Sigmoid colon (tissue), 4 donors: ENCODE data around the gene MAP3K12.

Experiments
- EP300 ChIP-seq, 4 donors: sonication (generic); formaldehyde crosslinking; IDR thresholded peaks; one replicate each; pipeline ENCODE4 v1.6.1; 2017; ENCODE audit warnings: antibody characterized with exemption in 4 of 4
- POLR2A ChIP-seq, 2 donors: fragments of 450-650 bp; IDR thresholded peaks; one replicate each; pipeline ENCODE4 v1.6.1; 2016; ENCODE audit warnings: antibody characterized with exemption in 2 of 2, mild to moderate bottlenecking in 2 of 2, moderate library complexity in 2 of 2
- TF ChIP-seq, protein P1 (sequence below), 4 experiments: fragments of 450-650 bp in 3 of 4; fragments of 200-600 bp in 1 of 4; IDR thresholded peaks; one replicate each; pipeline ENCODE4 v1.5.1; 2016 to 2019; ENCODE audit warnings: antibody characterized with exemption in 4 of 4, mild to moderate bottlenecking in 3 of 4, moderate library complexity in 2 of 4

DNA sequence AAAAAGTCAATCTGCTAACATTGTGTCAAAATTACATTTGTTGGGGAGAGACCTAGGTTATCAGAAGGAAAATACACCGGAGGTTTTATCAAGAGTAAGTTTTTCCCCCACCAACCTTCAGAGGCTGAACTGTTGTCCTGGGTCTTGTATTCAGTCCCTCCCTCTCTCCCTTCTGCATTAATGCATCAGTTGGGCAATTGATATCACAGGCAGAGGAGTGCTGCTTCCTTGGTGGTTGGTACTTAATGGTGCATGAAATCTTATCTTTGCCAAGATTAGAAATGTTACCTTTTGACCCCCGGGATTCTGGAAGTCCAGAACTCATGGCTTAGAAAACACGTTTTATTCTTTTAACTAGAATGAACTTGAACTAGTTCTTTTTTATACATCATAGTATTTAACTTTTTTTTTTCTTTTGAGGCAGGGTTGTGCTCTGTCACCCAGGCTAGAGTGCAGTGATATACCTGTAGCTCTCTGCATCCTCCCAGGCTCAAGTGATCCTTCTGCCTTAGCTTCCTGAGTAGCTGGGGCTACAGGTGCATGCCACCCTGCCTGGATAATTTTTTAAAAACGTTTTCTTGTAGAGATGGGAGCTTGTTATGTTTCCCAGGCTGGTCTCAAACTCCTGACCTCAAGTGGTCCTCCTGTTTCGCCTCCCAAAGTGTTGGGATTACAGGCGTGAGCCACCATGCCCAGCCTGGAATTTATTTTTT is 42.4 kb downstream of the MAP3K12 start:
- TF ChIP-seq, protein P1, sequence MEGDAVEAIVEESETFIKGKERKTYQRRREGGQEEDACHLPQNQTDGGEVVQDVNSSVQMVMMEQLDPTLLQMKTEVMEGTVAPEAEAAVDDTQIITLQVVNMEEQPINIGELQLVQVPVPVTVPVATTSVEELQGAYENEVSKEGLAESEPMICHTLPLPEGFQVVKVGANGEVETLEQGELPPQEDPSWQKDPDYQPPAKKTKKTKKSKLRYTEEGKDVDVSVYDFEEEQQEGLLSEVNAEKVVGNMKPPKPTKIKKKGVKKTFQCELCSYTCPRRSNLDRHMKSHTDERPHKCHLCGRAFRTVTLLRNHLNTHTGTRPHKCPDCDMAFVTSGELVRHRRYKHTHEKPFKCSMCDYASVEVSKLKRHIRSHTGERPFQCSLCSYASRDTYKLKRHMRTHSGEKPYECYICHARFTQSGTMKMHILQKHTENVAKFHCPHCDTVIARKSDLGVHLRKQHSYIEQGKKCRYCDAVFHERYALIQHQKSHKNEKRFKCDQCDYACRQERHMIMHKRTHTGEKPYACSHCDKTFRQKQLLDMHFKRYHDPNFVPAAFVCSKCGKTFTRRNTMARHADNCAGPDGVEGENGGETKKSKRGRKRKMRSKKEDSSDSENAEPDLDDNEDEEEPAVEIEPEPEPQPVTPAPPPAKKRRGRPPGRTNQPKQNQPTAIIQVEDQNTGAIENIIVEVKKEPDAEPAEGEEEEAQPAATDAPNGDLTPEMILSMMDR (IDR thresholded peaks at IDR 0.05) = no peak
- TF ChIP-seq POLR2A (IDR thresholded peaks at IDR 0.05) (no peak), EP300 (IDR thresholded peaks at IDR 0.05) (no peak)
